Effector memory CD8-positive, alpha-beta T cell (primary cell): ENCODE results near the gene NR4A1.

Experiments used
- ATAC-seq: fragments of 150-1000 bp; cut with Tn5 transposase; replicated peaks from 2 replicates; pipeline ENCODE4 v1.10.0; 2021; ENCODE audit warnings: mild to moderate bottlenecking, moderate library complexity
- DNase-seq, 3 experiments: peaks; one replicate each; pipeline ENCODE4 v3.0.0; 2021
- H3K27ac Mint-ChIP-seq, 2 donors: one replicate each; pipeline ENCODE4 v1.8.0; 2022; ENCODE audit warnings: mild to moderate bottlenecking in 2 of 2, mixed read lengths in 2 of 2, moderate library complexity in 2 of 2
- H3K27me3 Mint-ChIP-seq, 2 donors: one replicate each; pipeline ENCODE4 v1.8.0; 2022; ENCODE audit warnings: mixed read lengths in 2 of 2
- H3K36me3 Mint-ChIP-seq: one replicate; pipeline ENCODE4 v1.8.0; 2022; ENCODE audit warnings: mild to moderate bottlenecking, moderate library complexity, mixed read lengths; ENCODE audit not compliant: insufficient read depth
- H3K4me1 Mint-ChIP-seq, 2 donors: one replicate each; pipeline ENCODE4 v1.8.0; 2022; ENCODE audit warnings: low read depth in 2 of 2, mixed read lengths in 2 of 2
- H3K4me3 Mint-ChIP-seq, 2 donors: one replicate each; pipeline ENCODE4 v1.8.0; 2022; ENCODE audit warnings: mild to moderate bottlenecking in 2 of 2, mixed read lengths in 2 of 2, moderate library complexity in 2 of 2
- H3K9me3 Mint-ChIP-seq, 2 donors: one replicate each; pipeline ENCODE4 v1.8.0; 2022; ENCODE audit warnings: mixed read lengths in 2 of 2

The NR4A1 gene

GRCh38 chr12:52076811-52077210 lies 25.6 kb downstream of the NR4A1 start:
- H3K9me3 Mint-ChIP-seq = no peaks in the 10 kb centered on the region
- ATAC-seq = no peak
- H3K4me3 Mint-ChIP-seq = no peak overlapping the region

DNA sequence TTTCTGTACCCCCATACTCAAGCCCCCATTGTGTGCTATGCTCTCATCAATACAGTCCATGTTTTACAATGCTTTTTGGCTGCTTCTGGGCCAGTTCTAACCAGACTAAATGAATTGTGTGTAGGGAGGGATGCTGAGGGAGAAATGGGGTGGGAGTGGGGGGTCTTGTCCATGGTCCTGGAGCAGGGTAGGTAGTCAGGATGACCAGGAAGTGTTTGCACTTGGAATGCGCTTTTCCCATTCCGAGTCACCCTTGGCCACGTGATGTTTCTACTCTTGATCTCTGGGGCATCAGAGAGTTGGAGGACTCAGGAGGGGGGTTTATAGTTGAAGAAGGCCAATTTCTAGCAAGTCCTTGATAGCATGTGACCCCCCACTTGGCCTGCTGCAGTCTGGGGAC lies 27.0 kb downstream of the NR4A1 start:
- H3K4me3 Mint-ChIP-seq = no peak overlapping the region
- no peak for DNase-seq
- H3K9me3 Mint-ChIP-seq = no peaks in the 10 kb centered on the region
- peaks cover 40% of the 10 kb centered on the region for H3K36me3 Mint-ChIP-seq
- no peak overlapping the region for H3K27ac Mint-ChIP-seq
- no peak for ATAC-seq
- H3K4me1 Mint-ChIP-seq = peaks cover 10 to 18% of the 10 kb centered on the region in 2 donors
- no peaks in the 10 kb centered on the region for H3K27me3 Mint-ChIP-seq

More at GRCh38 chr12:52076811-52077210, 25.6 kb downstream of the NR4A1 start:
- Mint-ChIP-seq H3K36me3 (peaks cover 44% of the 10 kb centered on the region), H3K27ac (no peak overlapping the region), H3K4me1 (peaks cover 18 to 22% of the 10 kb centered on the region in 2 donors), H3K27me3 (no peaks in the 10 kb centered on the region)
- no peak for DNase-seq

- ATAC-seq (no peak), DNase-seq (no peak)
- H3K27ac Mint-ChIP-seq = no peak within 1 kb of the TSS
- no peaks in the 10 kb centered on the region for H3K27me3 Mint-ChIP-seq
- H3K9me3 Mint-ChIP-seq = no peaks in the 10 kb centered on the region
- peaks cover 6 to 12% of the 10 kb centered on the region in 2 donors for H3K4me1 Mint-ChIP-seq
- peaks cover 27% of the 10 kb centered on the region for H3K36me3 Mint-ChIP-seq
- H3K4me3 Mint-ChIP-seq = no peak within 1 kb of the TSS
Measured at GRCh38 chr12:52079576-52080402, 28.5 kb downstream of the NR4A1 start, which contains the start of gene SMIM41. TSS of gene SMIM41 (plus strand) at chr12:52079704. CDS start at chr12:52079780, 76 bp downstream.

- ATAC-seq (no peak), DNase-seq (no peak)
- peaks cover 20% of the 10 kb centered on the region for H3K36me3 Mint-ChIP-seq
- H3K9me3 Mint-ChIP-seq = no peaks in the 10 kb centered on the region
- H3K27ac Mint-ChIP-seq = no peak overlapping the region
- H3K4me3 Mint-ChIP-seq = no peak overlapping the region
- peaks cover 0 to 4% of the 10 kb centered on the region in 2 donors for H3K27me3 Mint-ChIP-seq
- peaks cover 6 to 12% of the 10 kb centered on the region in 2 donors for H3K4me1 Mint-ChIP-seq
Measured at GRCh38 chr12:52080403-52081251, 29.4 kb downstream of the NR4A1 start.

DNA sequence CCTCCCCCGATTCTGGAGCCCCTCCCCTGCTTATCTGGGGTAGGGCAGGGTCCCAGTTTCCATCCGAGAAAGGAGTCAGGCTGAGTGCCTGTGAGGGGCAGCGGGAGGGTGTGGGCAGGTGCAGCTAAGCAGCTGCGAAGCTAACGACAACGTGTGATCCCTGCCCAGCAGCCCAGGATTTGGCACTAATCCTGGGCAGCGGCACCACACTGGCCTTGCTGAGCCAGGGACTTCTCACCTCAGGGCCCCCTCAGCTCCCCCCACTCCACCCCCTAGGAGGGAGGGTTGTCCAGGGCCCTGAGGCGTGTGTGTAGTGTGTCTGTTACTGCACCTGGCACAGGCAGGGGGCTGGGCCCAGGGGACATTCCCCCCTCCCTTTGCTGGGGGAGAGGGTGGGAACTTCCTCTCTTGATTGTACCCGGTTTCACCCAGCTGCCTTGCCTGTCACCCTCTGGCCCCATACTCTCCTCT lies 30.1 kb downstream of the NR4A1 start:
- Mint-ChIP-seq H3K27me3 (peaks cover 0 to 8% of the 10 kb centered on the region in 2 donors), H3K4me3 (no peak overlapping the region), H3K36me3 (peaks cover 18% of the 10 kb centered on the region), H3K9me3 (no peaks in the 10 kb centered on the region), H3K4me1 (peaks cover 6 to 12% of the 10 kb centered on the region in 2 donors), H3K27ac (no peak overlapping the region)
- peak; percentile 53 for ATAC-seq
- DNase-seq = no peak

- Mint-ChIP-seq H3K27ac (no peak overlapping the region), H3K27me3 (peaks cover 1 to 16% of the 10 kb centered on the region in 2 donors), H3K36me3 (peaks cover 10% of the 10 kb centered on the region), H3K9me3 (no peaks in the 10 kb centered on the region), H3K4me1 (peaks cover 6 to 12% of the 10 kb centered on the region in 2 donors), H3K4me3 (no peak overlapping the region)
- no peak for DNase-seq
- ATAC-seq = no peak
Measured at GRCh38 chr12:52082026-52082668, 30.9 kb downstream of the NR4A1 start.

- no peak for ATAC-seq
- H3K9me3 Mint-ChIP-seq = no peaks in the 10 kb centered on the region
- peaks cover 6 to 12% of the 10 kb centered on the region in 2 donors for H3K4me1 Mint-ChIP-seq
- no peak overlapping the region for H3K4me3 Mint-ChIP-seq
- H3K27ac Mint-ChIP-seq = no peak overlapping the region
- DNase-seq = no peak
- peaks cover 9% of the 10 kb centered on the region for H3K36me3 Mint-ChIP-seq
- peaks cover 6 to 21% of the 10 kb centered on the region in 2 donors for H3K27me3 Mint-ChIP-seq
Measured at GRCh38 chr12:52082669-52082987, 31.4 kb downstream of the NR4A1 start.

DNA sequence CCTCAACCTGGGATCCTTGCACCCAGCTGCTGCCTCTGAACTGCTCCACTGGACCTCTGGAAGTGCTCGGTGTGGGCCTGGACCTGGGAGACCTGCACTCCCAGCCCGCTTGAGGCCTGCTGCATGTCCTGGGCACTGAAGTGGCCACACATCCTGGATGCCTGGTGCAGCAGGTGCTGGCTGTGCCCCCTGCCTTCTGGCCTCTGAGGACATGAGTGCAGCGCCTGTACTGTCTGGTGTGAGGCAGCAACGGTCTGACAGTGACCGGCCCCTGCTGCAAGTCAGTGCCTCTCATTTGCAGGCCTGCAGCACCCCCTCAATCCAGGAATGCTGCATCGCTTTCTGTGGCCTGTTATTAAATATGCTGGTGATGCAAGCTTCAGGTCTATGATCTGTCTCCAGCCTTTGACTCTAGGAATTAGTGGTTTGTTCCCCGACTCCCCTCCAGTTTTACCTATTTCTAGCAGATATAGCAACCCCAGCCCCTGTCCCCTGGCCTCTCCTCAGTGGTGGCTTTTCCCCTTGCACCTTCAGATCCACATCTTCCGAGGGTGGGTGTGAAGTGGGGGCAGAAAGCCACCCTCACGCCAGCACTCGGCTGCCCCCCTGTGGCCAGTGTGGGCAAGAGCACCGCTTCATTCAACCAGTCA lies 31.9 kb downstream of the NR4A1 start:
- Mint-ChIP-seq H3K4me3 (no peak overlapping the region), H3K27me3 (peaks cover 11 to 26% of the 10 kb centered on the region in 2 donors), H3K27ac (peak overlapping the region in 1 of 2 donors; percentile 51), H3K4me1 (peaks cover 6 to 12% of the 10 kb centered on the region in 2 donors), H3K9me3 (no peaks in the 10 kb centered on the region), H3K36me3 (peaks cover 5% of the 10 kb centered on the region)
- DNase-seq = peak; percentile 64 to 68 (median 66)
- peak; percentile 85 for ATAC-seq

DNA sequence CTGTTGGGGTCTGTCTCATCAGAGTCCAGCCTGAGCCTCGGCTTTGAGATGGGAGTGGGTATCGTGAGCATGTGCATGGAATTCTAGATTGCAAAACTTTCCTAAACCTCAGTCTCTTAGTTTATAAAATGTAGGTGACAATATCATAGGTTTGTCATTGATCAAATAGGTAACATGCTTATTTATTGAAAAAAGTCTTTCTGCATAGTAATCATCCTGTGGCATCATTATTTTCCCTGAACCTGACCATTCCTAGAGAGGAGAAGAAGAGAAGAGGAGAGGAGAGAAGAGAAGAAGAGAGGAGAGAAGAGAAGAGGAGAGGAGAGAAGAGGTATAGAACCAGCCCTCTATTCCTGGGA lies 32.4 kb downstream of the NR4A1 start:
- H3K4me3 Mint-ChIP-seq = no peak overlapping the region
- ATAC-seq (no peak), DNase-seq (no peak)
- peaks cover 6 to 12% of the 10 kb centered on the region in 2 donors for H3K4me1 Mint-ChIP-seq
- peaks cover 15 to 31% of the 10 kb centered on the region in 2 donors for H3K27me3 Mint-ChIP-seq
- H3K36me3 Mint-ChIP-seq = peaks cover 3% of the 10 kb centered on the region
- H3K9me3 Mint-ChIP-seq = no peaks in the 10 kb centered on the region
- H3K27ac Mint-ChIP-seq = peak overlapping the region in 1 of 2 donors; percentile 51

DNA sequence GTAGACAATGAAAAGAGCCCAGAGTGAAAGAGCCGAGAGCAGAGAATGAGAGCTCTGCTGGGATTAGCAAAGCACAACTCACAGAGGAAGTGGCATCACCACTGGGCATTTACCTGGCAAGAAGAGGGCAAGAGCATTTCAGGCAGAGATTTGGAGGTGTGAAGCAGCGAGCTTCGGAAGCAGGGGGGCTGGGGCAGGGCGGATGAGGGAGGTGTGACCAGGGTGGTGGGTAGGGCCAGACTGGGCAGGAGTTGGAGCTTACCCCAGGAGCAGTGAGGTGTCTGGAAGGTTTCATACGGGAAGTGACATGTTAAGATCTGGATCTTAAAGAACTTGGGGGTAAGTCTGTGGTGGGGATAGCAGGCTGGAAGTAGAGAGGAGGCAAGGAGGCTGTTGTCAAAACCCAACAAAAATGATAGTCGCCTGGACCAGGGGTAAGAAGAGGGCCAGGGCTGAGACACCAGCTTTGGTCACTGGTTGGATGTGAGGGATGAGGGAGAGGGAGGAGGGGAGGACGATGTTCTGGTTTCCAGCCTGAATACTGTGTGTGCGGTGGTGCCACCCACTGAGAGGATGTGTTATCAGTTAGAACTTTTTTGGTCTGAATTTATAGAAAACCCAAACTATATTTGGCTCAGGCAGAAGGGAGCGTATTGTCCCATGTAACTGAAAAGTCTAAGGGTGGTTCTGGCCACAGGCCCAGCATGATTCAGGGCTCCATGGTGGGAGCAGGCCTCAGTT lies 33.4 kb downstream of the NR4A1 start:
- H3K4me3 Mint-ChIP-seq = no peak overlapping the region

DNA sequence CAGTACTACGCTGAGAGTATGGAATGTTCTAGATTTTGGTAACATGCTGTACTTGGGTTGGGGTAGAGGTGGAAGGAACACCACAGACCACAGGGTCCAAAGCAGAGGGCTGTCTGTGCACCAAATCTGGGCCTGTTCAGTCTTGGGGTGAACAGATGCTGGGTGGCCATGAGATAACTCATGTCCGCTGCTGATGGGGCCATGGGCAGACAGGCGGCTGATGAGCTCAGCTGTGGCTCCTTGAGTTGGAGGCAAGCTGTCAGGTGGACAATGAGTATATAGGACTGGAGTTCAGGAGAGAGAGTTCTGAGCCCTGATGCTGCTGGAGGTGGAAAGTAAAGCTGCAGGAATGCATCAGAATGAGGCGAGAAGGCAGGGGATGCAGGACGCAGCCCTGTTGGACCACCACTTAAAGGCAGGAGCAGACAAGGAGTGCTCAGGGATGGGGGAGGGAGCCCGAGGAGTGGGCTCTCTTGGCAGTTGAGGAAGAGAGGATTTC lies 34.5 kb downstream of the NR4A1 start:
- Mint-ChIP-seq H3K27ac (no peak overlapping the region), H3K9me3 (no peaks in the 10 kb centered on the region), H3K27me3 (peaks cover 32 to 52% of the 10 kb centered on the region in 2 donors), H3K4me1 (peaks cover 6 to 9% of the 10 kb centered on the region in 2 donors), H3K36me3 (peaks cover 2% of the 10 kb centered on the region), H3K4me3 (no peak overlapping the region)
- DNase-seq (no peak), ATAC-seq (no peak)

More for the DNA sequence above, 33.4 kb downstream of the NR4A1 start:
- Mint-ChIP-seq H3K27me3 (peaks cover 22 to 41% of the 10 kb centered on the region in 2 donors), H3K9me3 (no peaks in the 10 kb centered on the region), H3K4me1 (peaks cover 6 to 9% of the 10 kb centered on the region in 2 donors), H3K36me3 (peaks cover 3% of the 10 kb centered on the region), H3K27ac (no peak overlapping the region)
- no peak for ATAC-seq
- no peak for DNase-seq

- peaks cover 6 to 9% of the 10 kb centered on the region in 2 donors for H3K4me1 Mint-ChIP-seq
- no peaks in the 10 kb centered on the region for H3K9me3 Mint-ChIP-seq
- no peak overlapping the region for H3K27ac Mint-ChIP-seq
- H3K4me3 Mint-ChIP-seq = no peak overlapping the region
- peaks cover 37 to 58% of the 10 kb centered on the region in 2 donors for H3K27me3 Mint-ChIP-seq
- ATAC-seq (no peak), DNase-seq (no peak)
- no peaks in the 10 kb centered on the region for H3K36me3 Mint-ChIP-seq
Measured at GRCh38 chr12:52086366-52086765, 35.1 kb downstream of the NR4A1 start.
